Right renal cortex interstitium (tissue), 3 donors: ENCODE results near the gene SCN5A. TPM values are rescaled to one million over a fixed set of nuclear protein-coding genes. Genes with fewer than 3 reads are reported as not detected.
A peak's percentile ranks its signal among the peaks of the same experiment; 100 is the strongest.

Experiments used
- DNase-seq, 3 donors: peaks; one replicate each; pipeline ENCODE4 v3.0.0-alpha.2; 2013; ENCODE audit warnings: low read depth in 3 of 3, low spot score in 2 of 3
- polyA plus RNA-seq, 3 donors: library from polyadenylated mRNA; unstranded; fragments of 120-200 nt; gene quantifications; one replicate each; pipeline ENCODE4 v1.2.1, GENCODE V29; 2013; ENCODE audit not compliant: insufficient read length in 3 of 3

The SCN5A gene
- under 1 TPM; 0.88 to 0.97 (median 0.94) TPM for polyA plus RNA-seq

DNA sequence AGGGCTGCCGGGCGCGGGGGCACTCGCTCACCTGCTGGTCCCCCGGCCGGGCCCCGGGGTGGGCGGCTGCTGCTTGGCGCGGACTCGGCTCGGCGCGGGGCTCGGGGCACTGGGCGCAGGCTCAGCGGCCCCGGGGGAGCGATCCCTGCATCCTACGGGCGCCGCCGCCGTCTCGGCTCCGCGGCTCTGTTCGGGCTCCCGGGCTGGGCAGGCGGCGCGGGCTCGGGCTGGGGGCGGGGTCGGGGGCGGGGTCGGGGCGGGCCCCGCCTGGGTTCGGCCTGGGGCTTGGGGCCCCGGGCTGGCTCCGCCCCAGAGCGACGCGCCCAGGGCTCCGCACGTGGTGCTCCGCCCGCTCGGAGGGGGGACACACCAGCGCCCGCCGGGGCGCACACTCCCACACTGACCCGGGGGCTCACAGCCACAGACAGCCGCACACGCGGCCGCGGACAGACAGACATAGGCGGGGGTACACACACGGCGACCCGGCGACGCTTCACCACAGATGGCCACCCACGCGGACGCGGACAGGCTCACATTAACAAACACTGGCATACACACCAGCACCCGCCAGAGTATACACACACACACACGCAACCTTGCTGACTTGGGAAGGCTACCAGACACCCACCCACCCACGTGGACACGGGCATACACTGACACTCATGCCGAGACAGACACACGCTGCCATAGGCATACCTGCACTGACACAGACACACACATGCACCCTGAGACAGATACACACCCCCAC, at the start of gene SCN5A:
Gene SCN5A (minus strand): TSS at position 188 of the 748 bp plus-strand sequence. CDS start 16,380 bp downstream, outside the sequence.
- DNase-seq = no peak

DNA sequence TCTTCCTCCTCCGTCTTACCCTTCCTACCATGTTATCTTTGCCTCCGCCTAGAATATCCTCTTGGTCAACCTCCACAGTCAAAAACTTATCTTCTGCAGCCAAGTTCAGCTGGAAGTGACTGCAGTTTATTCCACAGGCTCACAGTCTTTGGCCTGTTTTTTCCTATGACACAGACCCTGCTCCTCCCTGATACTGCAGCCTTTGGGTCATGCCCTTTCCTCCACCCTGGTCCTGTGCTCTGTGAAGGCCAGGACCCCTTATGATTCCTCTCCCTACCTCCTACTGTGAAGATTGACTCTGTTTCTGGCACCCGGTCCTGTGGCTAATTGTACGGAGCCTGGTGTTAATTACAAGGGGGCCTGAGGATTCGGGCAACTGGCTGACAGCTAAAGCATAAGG, 49.3 kb upstream of the SCN5A start:
- no peak for DNase-seq

DNA sequence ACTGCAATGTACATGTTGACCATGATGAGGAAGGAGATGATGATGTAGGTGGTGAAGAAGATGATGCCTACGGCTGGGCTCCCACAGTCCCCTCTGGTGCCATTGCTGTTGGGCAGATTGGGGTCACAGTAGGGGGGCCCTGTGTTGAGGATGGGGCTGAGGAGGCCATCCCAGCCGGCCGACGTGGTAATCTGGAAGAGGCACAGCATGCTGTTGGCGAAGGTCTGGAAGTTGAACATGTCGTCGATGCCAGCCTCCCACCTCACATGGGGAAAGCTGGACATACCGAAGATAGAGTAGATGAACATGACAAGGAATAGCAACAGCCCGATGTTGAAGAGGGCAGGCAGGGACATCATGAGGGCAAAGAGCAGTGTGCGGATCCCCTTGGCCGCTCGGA, 48.6 kb upstream of the SCN5A start:
- DNase-seq = no peak

DNA sequence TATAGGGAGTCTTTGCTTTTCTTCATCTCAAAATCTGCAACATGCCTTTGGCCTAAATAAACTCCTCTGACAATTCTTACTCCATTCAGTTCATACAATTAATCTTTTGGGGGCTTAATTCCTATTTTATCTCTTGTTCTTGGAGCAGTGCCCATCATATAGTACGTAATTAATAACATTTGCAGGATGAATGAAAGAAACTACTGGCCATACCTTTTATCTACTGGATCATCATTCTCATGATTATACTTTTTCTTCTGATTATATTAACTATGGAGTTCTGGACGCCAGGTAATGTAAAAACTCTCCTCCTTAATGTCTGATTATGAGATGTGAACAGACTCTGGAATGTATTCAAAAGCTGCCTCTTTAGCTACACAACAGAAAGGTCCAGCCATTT, 46.5 kb upstream of the SCN5A start:
- DNase-seq = no peak

DNA sequence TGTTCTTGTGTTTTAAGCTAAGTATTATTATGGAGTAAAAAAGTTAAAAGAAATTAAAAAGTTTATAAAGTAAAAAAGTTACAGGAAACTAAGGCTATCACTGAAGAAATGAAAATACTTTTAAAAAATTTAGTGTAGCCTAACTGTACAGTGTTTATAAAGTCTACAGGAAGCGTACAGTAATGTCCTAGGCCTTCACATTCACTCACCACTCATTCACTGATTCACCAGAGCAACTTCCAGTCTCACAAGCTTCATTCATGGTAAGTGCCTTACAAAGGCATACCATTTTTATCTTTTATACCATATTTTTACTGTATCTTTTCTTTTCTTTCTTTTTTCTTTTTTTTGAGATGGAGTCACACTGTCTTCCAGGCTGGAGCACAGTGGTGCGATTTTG, 40.7 kb upstream of the SCN5A start:
- no peak for DNase-seq

DNA sequence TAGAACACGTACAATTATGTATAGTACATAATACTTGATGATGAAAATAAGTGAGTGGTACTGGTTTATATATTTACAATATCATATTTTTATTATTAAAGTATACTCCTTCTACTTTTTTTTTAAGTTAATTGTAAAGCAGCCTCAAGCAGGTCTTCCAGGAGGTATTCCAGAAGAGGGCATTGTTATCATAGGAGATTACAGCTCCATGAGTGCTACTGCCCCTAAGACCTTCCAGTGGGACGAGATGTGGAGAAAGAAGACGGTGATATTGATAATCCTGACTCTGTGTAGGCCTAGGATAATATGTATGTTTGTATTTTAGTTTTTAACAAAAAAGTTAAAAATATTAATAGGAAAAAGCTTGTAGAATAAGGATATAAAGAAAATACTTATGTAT, 40.3 kb upstream of the SCN5A start:
- no peak for DNase-seq

DNA sequence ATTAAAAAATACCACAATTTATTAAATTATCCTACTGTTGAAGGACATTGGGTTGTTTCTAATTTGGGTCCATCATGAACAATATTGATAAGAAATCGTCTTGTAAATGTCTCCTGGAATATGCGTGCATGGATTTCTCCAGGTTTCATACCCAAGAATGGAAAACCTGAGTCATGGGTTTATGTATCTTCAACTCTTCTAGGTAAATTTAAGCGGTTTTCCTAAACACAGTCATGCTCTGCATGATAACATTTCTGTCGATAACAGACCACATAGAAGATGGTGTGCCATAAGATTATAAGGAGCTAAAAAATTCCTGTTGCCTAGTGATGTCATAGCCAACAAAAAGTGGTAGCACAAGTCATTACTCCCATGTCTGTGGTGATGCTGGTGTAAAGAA, 39.9 kb upstream of the SCN5A start:
- no peak for DNase-seq

DNA sequence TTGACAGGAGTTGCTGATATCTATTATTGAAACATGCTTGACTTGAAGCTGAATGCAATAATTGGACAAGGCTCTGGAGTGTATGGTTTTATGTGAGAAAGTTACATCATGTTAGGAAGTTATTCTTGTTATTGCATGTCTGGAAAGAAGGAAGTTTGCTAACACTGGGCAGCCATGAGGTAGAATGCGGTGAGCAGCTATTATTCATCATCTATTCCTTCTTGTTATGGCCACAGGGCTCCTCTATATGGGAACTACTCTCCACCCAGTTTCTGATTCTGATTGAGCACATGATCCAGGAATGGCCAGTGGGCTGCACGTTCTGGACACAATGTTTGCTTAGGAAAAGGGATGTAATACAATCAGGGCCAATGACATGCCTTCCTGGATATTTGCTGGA, 37.8 kb upstream of the SCN5A start:
- DNase-seq = no peak

DNA sequence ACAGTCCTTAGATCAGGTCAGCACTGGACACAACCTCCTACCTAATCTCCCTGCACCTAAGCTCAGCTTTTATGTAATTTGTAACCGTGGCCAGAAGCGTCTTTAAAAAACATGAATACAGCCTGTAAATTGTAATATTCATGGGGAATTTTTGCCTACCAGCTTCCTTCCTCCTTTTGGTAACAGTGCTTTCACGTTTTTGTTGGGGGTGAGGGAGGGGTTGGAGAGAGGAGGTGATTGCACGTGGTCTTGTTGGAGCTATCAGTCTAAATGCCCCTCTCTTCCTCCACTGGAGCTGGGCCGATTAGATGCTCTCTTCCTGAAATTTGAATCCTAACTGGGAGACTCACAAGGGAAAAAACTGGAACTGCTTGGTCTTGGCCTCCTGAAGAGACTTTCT, 35.1 kb upstream of the SCN5A start:
- no peak for DNase-seq

DNA sequence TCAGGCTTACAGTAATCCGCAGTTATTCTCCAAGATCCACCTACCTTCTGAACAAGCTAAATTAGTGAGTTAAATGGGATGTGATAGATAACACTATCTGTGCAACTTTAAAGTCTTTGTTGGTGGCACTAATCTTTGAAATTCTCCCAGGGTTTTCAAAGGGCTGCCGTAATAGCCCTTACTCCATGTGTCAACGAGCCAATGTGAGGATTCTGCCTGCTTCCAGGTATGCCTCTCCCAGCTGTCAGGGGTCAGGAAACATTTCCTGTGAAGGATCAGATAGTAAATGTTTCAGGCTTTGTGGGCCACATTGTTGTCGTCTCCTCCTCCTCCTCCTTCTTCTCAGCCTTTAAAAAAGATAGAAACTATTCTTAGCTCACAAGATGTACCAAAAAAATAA, 20.2 kb upstream of the SCN5A start:
- DNase-seq = no peak

DNA sequence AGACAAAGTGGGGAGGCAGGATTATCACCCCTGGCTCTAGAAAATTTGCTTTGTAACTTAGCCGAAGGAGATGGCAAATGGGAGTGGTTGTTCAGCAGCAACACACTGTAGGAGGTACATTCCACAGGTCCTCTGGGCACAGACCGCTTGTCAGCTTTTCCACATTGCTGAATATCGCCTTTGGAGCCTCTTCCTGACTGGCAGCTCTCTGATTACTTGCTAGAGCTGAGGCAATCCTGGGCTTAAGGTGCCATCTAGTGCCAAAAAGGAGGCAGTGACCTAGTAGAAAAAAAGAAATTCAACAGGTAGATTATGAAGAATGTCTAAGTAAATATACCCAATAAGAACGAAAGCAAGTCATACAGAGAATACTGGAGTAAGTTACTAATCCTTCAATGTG, 13.1 kb upstream of the SCN5A start:
- DNase-seq = no peak

DNA sequence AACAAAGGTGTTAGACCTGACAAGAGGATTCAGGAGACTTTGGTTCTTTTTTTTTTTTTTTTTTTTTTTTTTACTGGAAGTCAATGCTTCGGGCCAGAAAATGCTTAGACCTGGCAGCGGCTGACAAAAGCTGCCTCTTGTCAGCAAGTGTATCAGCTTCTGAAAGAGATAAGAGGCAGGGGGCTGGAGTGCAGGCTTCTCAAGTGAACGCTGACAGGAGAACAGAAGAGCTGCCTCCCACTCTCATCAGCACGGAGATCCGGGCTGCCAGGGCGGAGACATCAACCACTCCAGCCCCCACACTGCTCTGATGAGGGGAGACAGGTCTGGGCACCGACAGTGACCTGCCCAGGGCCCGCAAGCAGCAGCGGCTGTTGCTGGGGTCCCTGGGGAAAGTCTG, 9.4 kb upstream of the SCN5A start:
- DNase-seq = no peak

DNA sequence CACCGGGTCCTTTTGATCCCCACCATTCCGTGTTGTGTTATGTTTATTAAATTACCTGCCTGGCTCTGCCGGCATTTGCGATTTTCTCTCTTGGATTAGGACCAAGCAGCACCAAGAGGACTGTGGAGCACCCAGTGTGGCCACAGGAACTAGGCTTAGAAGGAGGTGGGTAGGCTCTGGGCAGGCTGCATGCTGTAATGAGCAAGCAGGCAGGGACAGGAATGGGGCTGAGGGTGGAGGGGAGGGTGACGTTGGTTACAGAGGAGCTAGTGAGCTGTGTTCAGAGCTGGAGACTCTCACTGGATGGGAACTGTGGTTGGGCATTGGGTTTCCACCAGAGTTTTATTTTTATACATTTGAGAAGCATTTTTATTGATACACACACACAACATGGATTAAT, 7.9 kb upstream of the SCN5A start:
- DNase-seq = no peak

DNA sequence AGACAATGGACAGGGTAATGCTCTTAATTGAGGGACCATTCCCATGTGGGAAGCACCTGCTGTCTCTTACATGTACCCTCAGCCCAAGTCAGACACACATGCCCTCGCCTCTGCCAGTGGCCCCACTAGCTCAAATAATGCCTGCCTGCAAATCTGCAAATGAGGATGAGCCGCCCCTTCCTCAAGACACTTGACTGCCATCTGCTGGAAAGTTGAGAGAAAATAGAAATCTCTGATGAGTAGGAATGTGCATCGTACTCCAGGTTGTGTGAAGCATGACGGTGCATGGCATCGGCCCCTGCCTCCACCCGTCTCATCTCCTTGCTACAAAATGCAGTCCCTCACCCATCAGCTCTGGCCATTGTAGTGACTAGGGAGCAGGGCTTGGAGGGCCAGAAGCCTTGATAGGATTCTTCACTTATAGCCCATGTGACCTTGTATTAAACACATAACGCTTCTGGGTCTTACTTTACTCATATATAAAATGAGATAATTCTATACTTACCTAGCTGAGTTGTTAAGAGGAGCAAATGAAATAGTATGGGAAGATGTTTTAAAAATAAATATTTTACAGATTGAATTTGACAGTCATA, 6.3 kb upstream of the SCN5A start:
- DNase-seq = peak in 2 of 3 donors; percentile 27 to 50

DNA sequence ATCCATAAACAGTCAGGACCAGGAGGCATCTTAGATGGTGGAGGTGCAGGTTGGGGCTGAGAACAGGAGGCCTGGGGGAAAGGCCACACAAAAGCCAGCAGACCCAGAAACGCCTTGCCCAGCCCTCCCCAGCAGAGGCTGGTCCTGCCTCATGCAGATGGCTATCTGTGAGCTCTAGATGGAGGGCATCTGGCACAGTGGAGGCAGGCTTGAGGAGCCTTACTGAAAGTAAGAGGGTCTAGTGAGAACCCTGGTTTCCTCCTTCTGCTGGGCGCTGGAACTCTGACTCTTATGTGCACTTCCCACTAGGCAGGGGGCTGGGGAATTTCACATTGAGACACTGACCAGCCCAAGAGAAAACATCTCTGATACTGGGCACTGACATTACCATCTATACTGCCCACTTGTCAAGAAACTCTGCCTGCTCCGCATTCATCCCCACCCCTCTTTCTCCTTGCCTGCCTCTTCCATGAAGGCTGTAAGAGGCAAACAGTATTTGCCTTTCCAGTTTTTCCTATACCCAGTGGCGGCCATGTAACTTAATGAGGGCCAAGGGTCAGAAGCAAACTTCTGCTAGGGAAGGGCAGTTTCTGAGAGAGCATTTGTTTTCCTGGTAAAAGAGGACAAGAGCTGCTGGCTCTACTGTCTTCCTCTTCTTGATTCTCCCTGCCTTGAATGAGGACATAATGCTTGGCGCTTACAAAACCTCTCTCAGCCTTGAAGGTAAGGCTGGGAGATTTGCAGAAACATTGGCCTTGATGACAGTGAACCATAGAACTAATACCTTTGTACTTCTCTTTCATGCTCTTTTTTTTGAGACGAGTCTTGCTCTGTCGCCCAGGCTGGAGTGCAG, 4.4 kb upstream of the SCN5A start:
- no peak for DNase-seq

DNA sequence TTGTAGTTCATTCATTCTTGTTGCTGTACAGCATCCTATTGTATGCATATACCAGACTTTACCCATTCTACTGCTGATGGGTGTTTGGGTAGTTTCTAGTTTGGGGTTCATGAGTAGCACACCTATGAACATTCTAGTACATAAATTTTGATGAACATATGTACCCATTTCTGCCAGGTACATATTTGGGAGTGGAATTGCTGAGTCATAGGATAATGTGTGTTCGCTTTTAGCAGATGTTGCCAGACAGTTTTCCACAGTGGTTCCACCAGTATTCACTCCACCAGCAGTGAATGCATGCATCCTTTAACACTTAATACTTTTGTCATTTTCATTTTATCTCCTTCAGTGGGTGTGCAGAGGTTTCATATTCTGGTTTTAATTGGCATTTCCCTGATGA, 3.4 kb upstream of the SCN5A start:
- DNase-seq = no peak

DNA sequence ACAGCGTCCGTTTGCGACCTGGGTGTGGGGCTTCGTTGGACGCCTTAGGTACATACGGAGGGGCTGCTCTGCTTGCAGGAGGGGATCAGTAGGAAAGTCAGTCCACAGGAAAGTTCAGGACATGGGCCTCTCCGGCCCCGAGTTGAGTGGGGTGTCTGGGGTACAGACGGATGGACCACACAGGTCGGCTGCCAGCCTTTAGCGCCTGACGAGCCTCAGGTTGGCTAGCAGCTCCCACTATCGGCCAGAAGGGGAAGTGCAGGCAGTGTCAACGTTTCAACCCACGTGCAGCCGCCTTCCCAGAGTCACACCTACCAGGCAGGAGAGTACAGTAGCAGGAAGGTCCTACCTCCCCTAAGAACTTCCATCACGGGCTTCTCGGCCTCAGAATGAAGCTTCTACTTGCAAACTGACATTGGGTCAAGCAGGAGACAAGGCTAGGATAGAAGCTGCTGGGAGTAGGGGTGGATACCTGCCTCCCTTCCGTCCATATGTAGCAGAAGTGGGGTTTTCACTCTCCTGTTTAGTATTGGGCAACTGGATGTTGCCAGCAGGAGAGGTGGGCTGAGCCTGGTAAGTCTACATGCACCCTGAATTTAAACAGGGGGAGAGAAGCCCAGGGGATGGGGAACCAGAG, 1.8 kb upstream of the SCN5A start:
- DNase-seq = peak in 1 of 3 donors; percentile 57

DNA sequence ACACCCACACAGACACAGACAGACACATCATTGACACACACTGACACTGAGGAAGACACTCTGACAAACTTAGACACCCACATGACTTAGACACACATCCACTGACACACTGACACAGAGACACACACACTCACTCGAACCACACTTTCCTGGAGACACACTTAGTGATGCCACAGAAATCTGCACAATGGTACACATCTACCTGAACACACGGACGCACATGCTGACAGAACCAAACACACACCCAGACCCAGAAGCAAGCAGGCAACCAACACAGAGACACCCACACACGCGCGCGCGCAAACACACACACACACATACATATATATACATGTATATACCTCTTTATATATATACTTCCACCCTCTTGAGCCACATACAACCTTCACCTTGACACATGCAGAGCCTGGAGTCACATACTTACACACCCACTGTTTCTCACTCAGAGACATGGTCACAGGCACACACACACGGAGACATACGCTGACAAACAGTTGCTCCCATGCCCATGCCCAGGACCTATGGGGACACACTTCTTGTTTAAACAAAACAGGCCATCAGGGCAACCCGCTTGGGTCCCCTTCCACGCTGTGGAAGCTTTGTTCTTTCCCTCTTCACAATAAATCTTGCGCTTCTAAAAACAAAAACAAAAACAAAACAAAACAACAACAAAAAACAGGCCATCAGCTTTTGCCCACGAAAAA, 913 bp upstream of the SCN5A start:
- no peak for DNase-seq

DNA sequence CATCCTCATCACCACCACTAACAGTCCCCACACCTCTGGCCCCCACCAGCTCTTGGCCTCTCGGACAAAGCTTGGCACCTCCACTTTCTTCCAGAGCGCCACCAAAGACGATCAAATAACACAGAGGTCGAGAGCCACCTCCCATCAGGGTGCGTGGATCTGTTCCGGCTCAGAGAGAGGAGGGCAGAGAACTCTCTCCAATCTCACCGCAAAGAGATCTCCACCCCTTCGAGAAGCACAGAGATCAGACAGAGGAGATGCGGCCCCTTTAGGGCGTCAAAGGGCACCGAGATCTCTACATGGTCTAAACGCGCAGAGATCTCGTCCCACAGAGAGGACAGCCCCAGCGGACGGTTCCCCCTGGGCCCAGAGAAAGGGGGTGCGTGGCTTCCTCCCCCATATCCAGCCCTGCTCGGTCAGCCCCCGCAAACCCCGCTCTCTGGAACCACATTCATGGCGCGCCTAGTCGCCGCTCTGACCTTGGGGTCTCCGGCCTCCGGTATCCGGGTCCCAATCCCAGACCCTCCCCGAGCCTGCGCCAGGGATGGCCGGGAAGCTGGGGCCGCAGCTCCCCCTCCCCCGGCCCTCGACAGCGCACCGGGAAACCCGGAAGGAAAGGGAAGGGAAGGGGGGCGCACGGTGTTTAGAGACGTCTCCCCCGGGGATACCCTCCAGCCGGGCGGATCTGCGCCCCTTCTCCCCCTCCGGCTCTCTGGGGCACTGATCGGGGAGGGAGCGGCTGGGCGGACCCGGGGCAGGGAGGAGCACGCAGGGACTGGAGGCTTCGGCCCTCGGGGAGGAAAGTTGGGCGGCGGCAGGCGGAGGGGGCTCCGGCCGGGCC, 608 bp downstream of the SCN5A start:
- DNase-seq = no peak
